GM12878 (cell line): Measurements from ENCODE around the gene ATP8B1. TPM values are rescaled to one million over a fixed set of nuclear protein-coding genes. Genes with fewer than 3 reads are reported as not detected.

Source experiments
- CBX5 ChIP-seq: sonication (generic); IDR thresholded peaks from 2 replicates; pipeline ENCODE4 v1.6.1; 2016; ENCODE audit warnings: low read depth, moderate library complexity, mild to moderate bottlenecking, inconsistent platforms
- CHD2 ChIP-seq: IDR thresholded peaks from 2 replicates; pipeline ENCODE4 v1.6.1; 2011; ENCODE audit warnings: low read depth, low read length, improper control_type of control experiment, borderline replicate concordance
- E2F4 ChIP-seq: IDR thresholded peaks from 2 replicates; pipeline ENCODE4 v1.6.1; 2012; ENCODE audit warnings: low read depth, low read length, improper control_type of control experiment
- EGR1 ChIP-seq, 2 experiments: IDR thresholded peaks; 1 replicate in 1 of 2; 2 replicates in 1 of 2; pipeline ENCODE4 v1.6.1; 2011 to 2012; ENCODE audit warnings: low read depth in 2 of 2, low read length in 2 of 2, borderline replicate concordance in 1 of 2, mild to moderate bottlenecking in 1 of 2, moderate library complexity in 1 of 2
- GATAD2B ChIP-seq: fragments of 450-650 bp; conservative IDR thresholded peaks from 2 replicates; pipeline ENCODE4 v1.6.1; 2017; ENCODE audit warnings: low read depth, mild to moderate bottlenecking, moderate library complexity
- HCFC1 ChIP-seq: fragments of 150-350 bp; IDR thresholded peaks from 2 replicates; pipeline ENCODE4 v1.6.1; 2014; ENCODE audit warnings: low read length
- HDAC2 ChIP-seq: fragments of 200-600 bp; sonication (generic); IDR thresholded peaks from 2 replicates; pipeline ENCODE4 v1.6.1; 2017
- IRF5 ChIP-seq: fragments of 450-650 bp; IDR thresholded peaks from 2 replicates; pipeline ENCODE4 v1.6.1; 2017; ENCODE audit warnings: borderline replicate concordance
- KAT2A ChIP-seq: conservative IDR thresholded peaks from 2 replicates; pipeline ENCODE4 v1.6.1; 2011; ENCODE audit warnings: low read depth, low read length; ENCODE audit not compliant: control insufficient read depth
- KLF5 ChIP-seq: fragments of 450-650 bp; IDR thresholded peaks from 2 replicates; pipeline ENCODE4 v1.6.1; 2014; ENCODE audit warnings: mild to moderate bottlenecking; ENCODE audit not compliant: partially characterized antibody
- MLLT1 ChIP-seq: fragments of 450-650 bp; IDR thresholded peaks from 2 replicates; pipeline ENCODE4 v1.6.1; 2016; ENCODE audit warnings: mild to moderate bottlenecking
- MXI1 ChIP-seq: fragments of 150-350 bp; IDR thresholded peaks from 2 replicates; pipeline ENCODE4 v1.6.1; 2011; ENCODE audit warnings: low read depth, mild to moderate bottlenecking, inconsistent platforms, low read length, improper control_type of control experiment
- NFYA ChIP-seq: IDR thresholded peaks from 2 replicates; pipeline ENCODE4 v1.6.1; 2011; ENCODE audit warnings: low read depth, mild to moderate bottlenecking, low read length, improper control_type of control experiment, borderline replicate concordance
- NR2C1 ChIP-seq: fragments of 450-650 bp; IDR thresholded peaks from 2 replicates; pipeline ENCODE4 v1.6.1; 2017; ENCODE audit warnings: antibody characterized with exemption, mild to moderate bottlenecking, moderate library complexity
- POLR2A ChIP-seq: IDR thresholded peaks from 2 replicates; pipeline ENCODE4 v1.6.1; 2011; ENCODE audit warnings: low read depth, mild to moderate bottlenecking, low read length
- USF1 ChIP-seq: IDR thresholded peaks from 2 replicates; pipeline ENCODE4 v1.6.1; 2011; ENCODE audit warnings: borderline replicate concordance, low read depth, mild to moderate bottlenecking, moderate library complexity, mixed read lengths, low read length; ENCODE audit not compliant: insufficient read depth; ENCODE audit errors: extremely low read length
- ZNF384 ChIP-seq: IDR thresholded peaks from 2 replicates; pipeline ENCODE4 v1.6.1; 2012; ENCODE audit warnings: low read depth, mild to moderate bottlenecking, low read length, improper control_type of control experiment, borderline replicate concordance
- ZNF592 ChIP-seq: fragments of 450-650 bp; IDR thresholded peaks from 2 replicates; pipeline ENCODE4 v1.6.1; 2017; ENCODE audit warnings: mild to moderate bottlenecking, moderate library complexity
- ZNF622 ChIP-seq: fragments of 450-650 bp; IDR thresholded peaks from 2 replicates; pipeline ENCODE4 v1.6.1; 2017; ENCODE audit warnings: mild to moderate bottlenecking, inconsistent platforms
- ZZZ3 ChIP-seq: IDR thresholded peaks from 2 replicates; pipeline ENCODE4 v1.6.1; 2011; ENCODE audit warnings: low read depth; ENCODE audit not compliant: control insufficient read depth, insufficient read length
- polyA plus RNA-seq, 11 experiments: library from polyadenylated mRNA; depleted of rRNA in 4 of 11; unstranded in 6 of 11; stranded (reverse) in 5 of 11; fragments of >200 nt; fragmentation: Nextera tagmentation in 4 of 11; fragmentation: Illumina TruSeq in 1 of 11; extraction: Ambion mirVana in 4 of 11; extraction: Trizol in 1 of 11; gene quantifications; 1 replicate in 1 of 11; 2 replicates in 10 of 11; pipeline versions ENCODE4 v1.2.1 to v1.2.3, GENCODE V29; 2011 to 2016; ENCODE audit warnings: inconsistent platforms in 2 of 11, missing spikeins in 2 of 11, low read depth in 1 of 11
- total RNA-seq, 4 experiments: library from RNA; depleted of rRNA in 3 of 4; stranded (reverse); fragments of >200 nt in 3 of 4; fragmentation: Illumina TruSeq in 1 of 4; extraction: Trizol in 1 of 4; gene quantifications; 2 replicates each; pipeline versions ENCODE4 v1.2.1 to v1.2.3, GENCODE V29; 2013 to 2021

The ATP8B1 gene
- total and polyA plus RNA-seq, 10 of the 15 experiments (the other 5 are each of a cell fraction or from before 2014, with no cell fraction given): 0.03 to 0.37 (median 0.11) TPM

- peak; percentile 86 for TF ChIP-seq CBX5
- TF ChIP-seq POLR2A: no peak
- TF ChIP-seq KAT2A: no peak
- no peak for TF ChIP-seq NFYA
- no peak for TF ChIP-seq EGR1 (IDR thresholded peaks at IDR 0.05; ENCODE audit: borderline replicate concordance in 1 of 2, low read depth in 2 of 2, low read length in 2 of 2)
- no peak for TF ChIP-seq ZZZ3
- peak; percentile 33; the same call in 1 of the 2 replicates for TF ChIP-seq CHD2
- no peak for TF ChIP-seq ZNF622
- TF ChIP-seq HCFC1: no peak
- no peak for TF ChIP-seq IRF5
- no peak for TF ChIP-seq USF1
- no peak for TF ChIP-seq ZNF592
- peak; percentile 73; the same call in 1 of the 2 replicates for TF ChIP-seq MLLT1
- peak; percentile 97 for TF ChIP-seq ZNF384
- TF ChIP-seq MXI1: no peak
- no peak for TF ChIP-seq E2F4
- TF ChIP-seq GATAD2B: peak; percentile 77
- no peak for TF ChIP-seq HDAC2
- TF ChIP-seq NR2C1: no peak
- no peak for TF ChIP-seq KLF5
Observed at GRCh38 chr18:57841568-57841967, 38.5 kb upstream of the ATP8B1 start (continued).
